Measurements from ENCODE around the gene BMP6. TPM values are rescaled to one million over a fixed set of nuclear protein-coding genes. Genes with fewer than 3 reads are reported as not detected.

Gene BMP6
- total and polyA plus RNA-seq, 2 donors from 2014 or later: 5.0 to 10.0 TPM

- no peak for TF ChIP-seq CTCF (IDR thresholded peaks at IDR 0.05; ENCODE audit: borderline replicate concordance, extremely low read depth, insufficient read depth)
- Histone ChIP-seq H3K27ac (ENCODE audit: low read depth in 2 of 2, low read length in 2 of 2) (peak overlapping the region in 1 of 2 donors; percentile 43), H3K9ac (ENCODE audit: low read length in 3 of 3) (no peak overlapping the region), H3K9me3 (ENCODE audit: control insufficient read depth in 2 of 3, insufficient read depth in 1 of 3, low read length in 3 of 3) (no peaks in the 10 kb centered on the region), H3K36me3 (ENCODE audit: control insufficient read depth in 2 of 3, insufficient read depth in 3 of 3, low read length in 3 of 3) (no peaks in the 10 kb centered on the region), H3K27me3 (ENCODE audit: control insufficient read depth, insufficient read depth, low read length) (no peaks in the 10 kb centered on the region), H3K4me3 (ENCODE audit: low read length in 3 of 3) (peak overlapping the region; percentile 25 to 44 (median 30)), H3K4me1 (ENCODE audit: control insufficient read depth in 2 of 3, insufficient read depth in 2 of 3, low read depth in 1 of 3, low read length in 3 of 3) (peaks cover 0 to 17% (median 15%) of the 10 kb centered on the region in 3 donors)
- intact Hi-C loops (cut with DNase I): no loop called here
- DNase-seq (no peak), FAIRE-seq (no peak)
These were observed 184.4 kb downstream of the BMP6 start for GRCh38 chr6:7910298-7910653.

GRCh38 chr6:7910654-7911344 lies 184.9 kb downstream of the BMP6 start, which contains the start of gene TXNDC5:
Gene TXNDC5 (minus strand): TSS chr6:7910788. CDS start chr6:7910776, 12 bp downstream.
- H3K9ac ChIP-seq (ENCODE audit: low read length in 3 of 3): peak within 1 kb of the TSS; percentile 12 to 72 (median 51)
- TF ChIP-seq CTCF (IDR thresholded peaks at IDR 0.05; ENCODE audit: borderline replicate concordance, extremely low read depth, insufficient read depth): no peak
- FAIRE-seq: no peak
- intact Hi-C loops (cut with DNase I): no loop called here
- peak within 1 kb of the TSS; percentile 47 to 63 for H3K27ac ChIP-seq (ENCODE audit: low read depth in 2 of 2, low read length in 2 of 2)
- peaks cover 0 to 17% (median 15%) of the 10 kb centered on the region in 3 donors for H3K4me1 ChIP-seq (ENCODE audit: control insufficient read depth in 2 of 3, insufficient read depth in 2 of 3, low read depth in 1 of 3, low read length in 3 of 3)
- no peaks in the 10 kb centered on the region for H3K9me3 ChIP-seq (ENCODE audit: control insufficient read depth in 2 of 3, insufficient read depth in 1 of 3, low read length in 3 of 3)
- DNase-seq: peak; percentile 81 to 93 (median 85)
- no peaks in the 10 kb centered on the region for H3K36me3 ChIP-seq (ENCODE audit: control insufficient read depth in 2 of 3, insufficient read depth in 3 of 3, low read length in 3 of 3)
- H3K4me3 ChIP-seq (ENCODE audit: low read length in 3 of 3): peak within 1 kb of the TSS; percentile 44 to 74 (median 71)
- H3K27me3 ChIP-seq (ENCODE audit: control insufficient read depth, insufficient read depth, low read length): no peaks in the 10 kb centered on the region

GRCh38 chr6:7911345-7911725 lies 185.4 kb downstream of the BMP6 start:
- no peaks in the 10 kb centered on the region for H3K27me3 ChIP-seq (ENCODE audit: control insufficient read depth, insufficient read depth, low read length)
- intact Hi-C loops (cut with DNase I): no loop called here
- FAIRE-seq (no peak), DNase-seq (peak in 3 of 5 donors; percentile 23 to 66 (median 40))
- no peaks in the 10 kb centered on the region for H3K9me3 ChIP-seq (ENCODE audit: control insufficient read depth in 2 of 3, insufficient read depth in 1 of 3, low read length in 3 of 3)
- peak overlapping the region in 1 of 3 donors; percentile 72 for H3K9ac ChIP-seq (ENCODE audit: low read length in 3 of 3)
- peak overlapping the region in 2 of 3 donors; percentile 67 to 69 for H3K4me3 ChIP-seq (ENCODE audit: low read length in 3 of 3)
- no peak for TF ChIP-seq CTCF (IDR thresholded peaks at IDR 0.05; ENCODE audit: borderline replicate concordance, extremely low read depth, insufficient read depth)
- peaks cover 0 to 17% (median 15%) of the 10 kb centered on the region in 3 donors for H3K4me1 ChIP-seq (ENCODE audit: control insufficient read depth in 2 of 3, insufficient read depth in 2 of 3, low read depth in 1 of 3, low read length in 3 of 3)
- no peak overlapping the region for H3K27ac ChIP-seq (ENCODE audit: low read depth in 2 of 2, low read length in 2 of 2)
- no peaks in the 10 kb centered on the region for H3K36me3 ChIP-seq (ENCODE audit: control insufficient read depth in 2 of 3, insufficient read depth in 3 of 3, low read length in 3 of 3)
